NCI-H1930 (cell line): ENCODE data around the gene GOLGA3.
"Not testable (repeated sequence)": the region's sequence is repeated elsewhere in the genome, so short reads cannot be mapped to it uniquely, and the experiment has no call there.

Experiments used
- DNase-seq, 2 experiments: peaks; one replicate each; lab custom pipeline; 2025; lab: John Stamatoyannopoulos, UW

GOLGA3 gene

GRCh38 chr12:132814232-132814631, 14.4 kb downstream of the GOLGA3 start:
- DNase-seq, result no peak

GRCh38 chr12:132813443-132813842, 15.2 kb downstream of the GOLGA3 start:
- DNase-seq, result no peak

GRCh38 chr12:132812631-132813305, 15.9 kb downstream of the GOLGA3 start:
- no peak for DNase-seq

- DNase-seq, result not testable (repeated sequence)
Measured at GRCh38 chr12:132809391-132809790, 19.3 kb downstream of the GOLGA3 start.

GRCh38 chr12:132807295-132808092, 21.2 kb downstream of the GOLGA3 start:
- no peak for DNase-seq

GRCh38 chr12:132806857-132807256, 21.8 kb downstream of the GOLGA3 start:
- DNase-seq, result no peak

GRCh38 chr12:132804426-132804861, 24.2 kb downstream of the GOLGA3 start:
- DNase-seq, result no peak

GRCh38 chr12:132803888-132804287, 24.8 kb downstream of the GOLGA3 start:
- no peak for DNase-seq

GRCh38 chr12:132803125-132803524, 25.5 kb downstream of the GOLGA3 start:
- no peak for DNase-seq

- no peak for DNase-seq
Measured at GRCh38 chr12:132801741-132802140, 26.9 kb downstream of the GOLGA3 start.

GRCh38 chr12:132798836-132799235, 29.8 kb downstream of the GOLGA3 start:
- DNase-seq, result no peak

GRCh38 chr12:132797820-132798570, 30.7 kb downstream of the GOLGA3 start:
- no peak for DNase-seq

- DNase-seq, result no peak
Measured at GRCh38 chr12:132795847-132796246, 32.8 kb downstream of the GOLGA3 start.

GRCh38 chr12:132791940-132792339, 36.7 kb downstream of the GOLGA3 start:
- not testable (repeated sequence) for DNase-seq

- DNase-seq, result no peak
Measured at GRCh38 chr12:132789099-132789471, 39.6 kb downstream of the GOLGA3 start.

- no peak for DNase-seq
Measured at GRCh38 chr12:132788375-132789098, 40.1 kb downstream of the GOLGA3 start.

- DNase-seq, result no peak
Measured at GRCh38 chr12:132787877-132788276, 40.8 kb downstream of the GOLGA3 start.

- DNase-seq, result no peak
Measured at GRCh38 chr12:132786192-132786591, 42.5 kb downstream of the GOLGA3 start.

- no peak for DNase-seq
Measured at GRCh38 chr12:132784580-132784979, 44.1 kb downstream of the GOLGA3 start.

- no peak for DNase-seq
Measured at GRCh38 chr12:132783917-132784531, 44.6 kb downstream of the GOLGA3 start.

- DNase-seq, result no peak
Measured at GRCh38 chr12:132781938-132782337, 46.7 kb downstream of the GOLGA3 start.
